ENCODE results near the gene EFL1.

GRCh38 chr15:82239685-82240391 lies 22.7 kb downstream of the EFL1 start:
- TF ChIP-seq ZNF384 (IDR thresholded peaks at IDR 0.05; ENCODE audit: borderline replicate concordance, low read depth, low read length) (no peak), POLR2AphosphoS5 (IDR thresholded peaks at IDR 0.05; ENCODE audit: low read length) (no peak), SUZ12 (IDR thresholded peaks at IDR 0.05; ENCODE audit: unreplicated experiment) (no peak), POLR2A (IDR thresholded peaks at IDR 0.05; ENCODE audit: low read depth, low read length) (no peak), EZH2 (IDR thresholded peaks at IDR 0.05; ENCODE audit: borderline replicate concordance, control insufficient read depth, low read depth, low read length) (no peak), BHLHE40 (IDR thresholded peaks at IDR 0.05; ENCODE audit: borderline replicate concordance in 1 of 2, low read depth in 2 of 2, low read length in 1 of 2) (no peak), KDM1A (IDR thresholded peaks at IDR 0.05; ENCODE audit: borderline replicate concordance) (no peak)

Measured in GM12878 (cell line).